GM12891 (cell line): ENCODE results near the gene RIPOR3.

ENCODE experiments used
- POLR2A ChIP-seq: IDR thresholded peaks from 2 replicates; pipeline ENCODE4 v1.6.1; 2011; ENCODE audit warnings: low read depth, low read length, control low read depth
- POLR2AphosphoS5 ChIP-seq: IDR thresholded peaks from 2 replicates; pipeline ENCODE4 v1.6.1; 2011; ENCODE audit warnings: low read depth, low read length, control low read depth
- SPI1 ChIP-seq: IDR thresholded peaks from 2 replicates; pipeline ENCODE4 v1.6.1; 2011; ENCODE audit warnings: low read depth, low read length, control low read depth
- TAF1 ChIP-seq: IDR thresholded peaks from 2 replicates; pipeline ENCODE4 v1.6.1; 2011; ENCODE audit warnings: low read depth, low read length, control low read depth

DNA sequence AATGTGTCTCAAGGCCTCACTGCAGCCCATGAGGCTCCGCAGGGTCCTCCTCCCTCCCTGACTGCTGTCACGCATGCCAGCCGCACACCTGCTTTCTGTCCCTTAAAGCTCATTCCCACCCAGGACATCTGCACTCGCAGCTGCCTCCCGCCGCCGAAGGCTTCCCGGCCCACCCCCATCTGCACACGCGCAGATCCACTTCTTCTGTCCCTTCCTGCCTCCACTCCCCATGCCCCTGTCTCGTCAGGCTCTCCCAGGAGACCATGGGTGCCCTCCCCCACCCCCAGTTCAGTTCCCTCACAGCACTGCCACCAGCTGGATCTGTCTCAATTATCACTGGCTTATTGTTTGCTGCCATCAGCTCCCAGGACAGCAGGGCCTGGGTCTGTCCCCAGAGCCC lies 63.0 kb downstream of the RIPOR3 start:
- no peak for TF ChIP-seq POLR2A
- no peak for TF ChIP-seq POLR2AphosphoS5
- TF ChIP-seq TAF1 = no peak
- TF ChIP-seq SPI1 = no peak
